ENCODE results near the gene COL7A1.
"Not testable (repeated sequence)": the region's sequence is repeated elsewhere in the genome, so short reads cannot be mapped to it uniquely, and the experiment has no call there.

The COL7A1 gene

DNA sequence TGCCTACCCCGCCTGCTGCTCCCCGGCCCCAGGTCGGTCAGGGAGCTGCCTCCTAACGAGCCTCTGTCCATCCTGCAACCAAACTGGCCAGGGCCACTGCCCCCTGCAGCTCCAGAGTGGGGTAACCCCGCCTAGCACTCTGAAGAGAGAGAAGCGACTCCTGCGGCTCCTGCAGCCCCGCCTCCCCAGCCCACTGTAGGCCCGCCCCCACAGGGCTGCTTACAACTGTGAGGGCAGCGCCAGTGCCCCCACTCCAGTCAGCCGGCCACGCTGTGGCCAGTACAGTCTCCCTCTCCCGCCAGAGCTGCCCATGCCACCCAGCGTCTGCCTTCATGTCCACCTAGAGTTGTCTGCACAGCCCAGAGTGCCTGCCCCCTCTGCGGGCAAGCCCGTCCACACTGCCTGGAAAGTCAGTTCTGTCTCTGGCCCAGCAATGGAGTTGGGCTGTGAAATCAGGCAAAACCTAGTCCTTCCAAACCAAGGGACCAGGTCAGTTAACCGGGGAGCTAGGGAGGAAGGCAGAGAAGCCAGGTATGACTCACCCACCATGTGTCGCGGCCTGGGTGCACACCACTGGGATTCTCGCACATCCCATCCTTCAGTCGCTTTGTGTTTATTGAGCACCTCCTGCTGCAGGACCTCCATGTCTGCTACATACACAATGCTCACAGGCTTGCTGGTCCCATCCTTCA is 33.9 kb downstream of the COL7A1 start:
- DNase-seq = peak; percentile 49 to 51

DNA sequence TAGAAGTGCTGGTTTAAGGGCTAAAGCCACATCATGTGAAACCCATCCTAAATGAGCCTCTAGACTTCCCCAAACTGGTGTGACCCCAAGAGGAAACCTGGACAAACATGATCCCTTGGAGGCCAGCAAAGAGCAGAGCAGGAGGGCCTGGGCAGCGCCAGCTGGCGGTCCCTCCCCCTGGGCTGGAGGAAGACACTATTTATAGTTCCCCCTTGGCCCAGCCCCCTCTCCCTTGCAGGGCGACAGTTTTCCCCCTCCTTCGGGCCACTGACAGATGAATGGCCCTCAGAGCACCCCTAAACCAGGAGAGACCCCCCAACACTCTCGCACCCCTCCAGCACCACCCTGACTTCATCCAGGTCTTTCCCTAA is 34.5 kb downstream of the COL7A1 start:
- DNase-seq = peak in 1 of 2 experiments; percentile 37

- peak; percentile 40 to 42 for DNase-seq
Observed at GRCh38 chr3:48558493-48559134, 36.5 kb downstream of the COL7A1 start.

- DNase-seq = peak; percentile 98 to 99
Observed at GRCh38 chr3:48556796-48557626, 38.1 kb downstream of the COL7A1 start, which contains the start of gene PFKFB4. PFKFB4 (minus strand) TSS chr3:48556803; CDS start chr3:48556777, 26 bp downstream.

DNA sequence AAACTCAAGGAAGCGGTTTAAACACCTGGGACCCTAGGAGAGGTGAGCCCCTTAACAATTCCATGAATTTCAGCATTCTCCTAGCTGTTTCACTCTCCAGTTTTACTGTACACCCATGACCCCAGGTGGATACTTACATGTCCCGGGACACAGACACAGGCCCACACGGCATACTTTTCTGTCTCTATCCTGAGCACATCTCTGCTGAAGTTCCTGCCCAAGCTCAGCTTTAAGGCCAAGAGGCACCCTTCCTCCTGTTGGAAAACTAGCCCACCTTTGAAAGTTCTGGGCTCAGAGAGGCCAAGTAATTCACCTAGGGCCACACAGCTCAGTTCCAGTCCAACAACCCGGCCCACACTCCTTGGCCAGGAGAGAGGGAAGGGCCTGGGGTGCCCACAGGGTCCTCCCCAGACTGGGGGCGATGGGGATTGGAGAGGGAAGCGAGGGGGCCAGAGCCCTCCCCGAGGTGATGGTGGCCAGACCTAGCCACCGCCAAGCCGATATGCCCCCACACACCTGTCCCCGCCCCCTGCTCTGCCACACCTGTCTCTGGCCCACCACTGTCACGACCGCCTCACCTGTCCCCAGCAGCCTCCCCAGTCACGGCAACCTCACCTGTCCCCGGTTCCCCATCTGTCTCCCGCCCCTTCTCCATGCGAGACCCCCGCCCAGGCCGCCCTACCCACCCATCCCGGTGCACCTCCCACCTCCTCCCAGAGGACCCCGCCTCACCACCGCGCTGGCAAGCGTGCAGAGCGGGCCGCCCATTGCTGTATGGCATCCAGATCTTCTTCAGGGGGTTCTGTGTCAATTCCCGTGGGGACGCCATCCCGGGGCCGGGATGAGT is 39.0 kb downstream of the COL7A1 start:
- no peak for DNase-seq

- no peak for DNase-seq
Observed at GRCh38 chr3:48555231-48555948, 39.7 kb downstream of the COL7A1 start.

GRCh38 chr3:48553886-48554845 is 41.0 kb downstream of the COL7A1 start:
- DNase-seq = no peak

DNA sequence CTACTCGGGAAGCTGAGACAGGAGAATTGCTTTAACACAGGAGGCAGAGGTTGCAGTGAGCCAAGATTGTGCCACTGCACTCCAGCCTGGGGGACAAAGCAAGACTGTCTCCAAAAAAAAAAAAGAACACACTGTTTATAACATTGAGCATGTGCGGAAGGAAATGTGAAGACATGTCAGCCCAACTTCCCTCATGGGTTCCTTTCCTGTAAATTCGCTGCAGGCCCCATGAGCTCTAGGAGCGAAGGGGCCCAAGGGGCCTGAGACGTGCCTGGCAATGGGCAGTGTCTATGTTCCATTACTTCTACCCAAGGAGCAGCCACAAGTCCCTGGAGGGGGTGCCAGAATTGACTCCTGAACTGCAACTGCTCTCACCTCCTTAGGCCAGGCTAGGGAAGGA is 41.8 kb downstream of the COL7A1 start:
- peak; percentile 8 for DNase-seq

DNA sequence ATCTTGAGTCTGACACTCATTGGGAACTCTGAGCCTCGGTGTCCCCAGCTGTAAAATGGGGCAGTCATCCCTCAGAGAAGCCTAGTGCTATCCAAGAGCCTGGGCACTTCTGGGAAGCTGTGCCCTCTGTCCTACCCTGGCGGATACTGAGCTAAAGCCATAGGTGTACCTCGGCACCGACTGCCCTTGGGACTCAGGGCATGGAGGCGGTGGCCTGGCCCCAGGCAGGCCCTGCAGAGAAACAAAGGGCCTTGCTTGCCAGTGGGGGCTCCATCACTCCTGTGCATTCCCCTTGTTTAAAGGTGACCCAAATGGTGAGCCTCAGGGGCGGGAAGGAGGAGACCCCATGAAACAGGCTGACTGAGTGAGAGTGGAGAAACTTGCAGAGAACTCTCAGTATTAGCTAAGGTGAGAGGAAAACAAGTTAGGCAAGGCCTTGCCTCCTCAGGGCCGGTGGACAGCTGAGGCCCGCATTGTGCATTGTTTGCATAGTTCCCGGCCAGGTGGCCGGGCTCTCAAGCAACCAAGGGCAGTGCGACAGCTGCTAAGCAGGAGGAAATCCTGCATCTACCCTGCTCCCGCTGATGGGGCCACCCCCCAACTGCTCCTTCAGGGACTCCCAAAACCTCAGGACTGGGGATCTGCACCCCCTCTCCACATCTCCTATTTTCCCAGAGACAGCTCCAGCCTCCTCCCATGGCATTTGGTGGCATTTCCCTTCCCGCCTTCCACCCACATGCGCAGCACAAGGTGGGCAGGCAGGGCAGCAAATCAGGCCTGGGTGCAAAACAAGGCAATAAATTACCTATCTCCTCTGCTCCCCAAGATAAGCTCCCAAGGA is 42.8 kb downstream of the COL7A1 start:
- DNase-seq = no peak

GRCh38 chr3:48551651-48552050 is 43.5 kb downstream of the COL7A1 start:
- DNase-seq = not testable (repeated sequence)

DNA sequence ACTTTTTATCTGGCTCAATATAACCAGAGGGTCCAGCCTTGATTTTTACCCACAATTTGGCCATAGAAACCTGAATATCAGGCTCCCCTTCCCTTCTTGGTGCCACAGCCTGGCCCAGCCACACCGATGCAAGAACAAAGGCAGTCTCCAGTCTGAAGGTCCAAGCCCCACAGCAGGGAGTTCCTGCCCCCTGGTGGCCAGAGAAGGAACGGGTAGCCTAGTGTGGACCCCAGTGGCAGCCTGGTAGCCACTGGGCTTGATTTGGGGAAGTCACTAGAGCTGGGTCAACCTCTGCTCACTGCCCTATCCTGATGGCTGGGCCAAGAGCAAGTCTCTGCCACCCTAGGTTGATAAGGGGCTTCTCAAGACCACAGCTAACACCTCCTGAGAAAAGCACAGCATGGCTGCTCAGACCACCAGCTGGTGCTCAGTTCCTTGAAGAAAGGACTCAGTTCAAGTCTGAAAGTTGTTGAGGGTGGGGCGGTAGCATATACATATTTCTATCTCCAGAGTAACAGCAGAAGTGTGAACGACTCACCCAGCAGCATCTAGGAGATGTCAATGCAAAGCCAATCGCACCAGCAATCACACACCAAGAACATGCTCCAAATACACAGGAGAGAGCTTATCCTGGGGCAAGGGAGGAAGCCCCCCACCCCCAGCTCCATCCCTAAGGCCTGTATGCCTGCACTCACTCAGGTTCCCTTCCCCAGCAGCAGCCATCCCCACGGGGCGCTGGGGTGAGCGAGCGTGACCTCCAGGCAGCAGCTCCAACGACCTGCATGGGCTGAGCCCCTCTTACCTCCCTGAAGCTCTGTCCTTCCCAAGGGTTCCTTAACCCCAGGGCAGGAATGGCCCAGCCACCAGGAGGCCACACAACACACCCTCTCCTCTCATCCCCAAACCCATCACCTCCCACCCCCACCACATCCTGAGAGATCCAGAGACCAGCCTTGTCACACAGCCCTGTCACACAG is 46.1 kb downstream of the COL7A1 start:
- peak; percentile 85 to 89 for DNase-seq

GRCh38 chr3:48548126-48548525 is 47.0 kb downstream of the COL7A1 start:
- DNase-seq = no peak

- no peak for DNase-seq
Observed at GRCh38 chr3:48546203-48546829, 48.8 kb downstream of the COL7A1 start.

- DNase-seq = no peak
Observed at GRCh38 chr3:48544141-48544540, 51.0 kb downstream of the COL7A1 start.

DNA sequence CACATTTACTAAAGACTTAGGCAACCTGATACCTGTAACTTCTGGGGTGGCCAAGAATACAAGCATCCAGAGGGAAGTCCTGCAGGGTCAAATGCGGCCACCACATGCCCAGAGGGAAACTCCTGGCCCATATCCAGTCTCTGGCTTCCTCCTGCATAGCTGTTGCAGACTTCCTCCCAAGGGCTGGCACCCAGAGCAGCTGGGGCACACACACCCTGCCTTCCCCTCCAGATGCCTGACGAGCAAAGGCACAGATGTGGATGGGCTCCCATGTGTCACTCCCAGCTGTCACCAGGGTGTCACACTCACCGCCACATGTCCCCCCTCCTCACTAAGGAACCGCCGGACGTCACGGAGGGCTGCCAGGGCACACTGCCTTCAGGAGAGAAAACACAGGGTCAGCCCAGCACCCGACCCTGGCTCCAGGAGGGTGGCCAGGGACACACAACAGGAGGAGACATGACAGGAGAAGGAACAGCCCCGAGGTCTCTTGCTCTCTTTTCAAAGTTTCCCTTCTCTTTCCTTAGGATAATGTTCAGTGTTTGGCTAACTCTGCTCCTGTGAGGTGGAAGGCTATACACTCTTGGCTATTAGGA is 51.8 kb downstream of the COL7A1 start:
- peak; percentile 69 to 76 for DNase-seq

GRCh38 chr3:48538451-48538850 is 56.7 kb downstream of the COL7A1 start:
- DNase-seq = no peak

- DNase-seq = no peak
Observed at GRCh38 chr3:48536785-48537184, 58.3 kb downstream of the COL7A1 start.

DNA sequence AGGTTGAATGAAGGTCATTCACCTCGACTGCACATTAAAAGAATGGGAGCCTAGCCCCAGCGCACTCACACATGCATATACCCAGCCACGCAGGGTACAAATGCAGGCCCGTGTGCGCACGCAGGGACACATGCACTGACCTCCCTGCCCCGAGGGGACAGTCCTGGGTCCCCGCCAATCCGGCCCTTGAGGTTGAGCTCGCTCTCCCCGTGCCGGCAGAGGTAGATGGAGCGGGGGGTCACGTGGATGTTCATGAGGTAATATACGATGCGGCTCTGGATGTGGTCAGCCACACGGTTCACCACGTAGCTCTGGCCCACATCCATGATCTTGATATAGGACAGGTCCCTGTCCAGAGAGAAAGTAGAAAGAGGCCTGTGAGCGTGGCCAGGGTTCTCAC is 59.0 kb downstream of the COL7A1 start:
- no peak for DNase-seq

Measured in Kasumi-1 (cell line).